ENCODE measurements around the gene PLSCR1. TPM values are rescaled to one million over a fixed set of nuclear protein-coding genes. Genes with fewer than 3 reads are reported as not detected.
A peak's percentile ranks its signal among the peaks of the same experiment; 100 is the strongest.
"Not testable (repeated sequence)": the region's sequence is repeated elsewhere in the genome, so short reads cannot be mapped to it uniquely, and the experiment has no call there.

Gene PLSCR1
- polyA plus RNA-seq, 1 donor from 2014 or later, result 31.1 TPM

- Mint-ChIP-seq H3K9me3 (peaks cover 3 to 21% (median 3%) of the 10 kb centered on the region in 3 donors), H3K36me3 (peaks cover 4% of the 10 kb centered on the region), H3K4me3 (no peak overlapping the region), H3K27me3 (peaks cover 7% of the 10 kb centered on the region), H3K27ac (no peak overlapping the region), H3K4me1 (peaks cover 0 to 2% (median 2%) of the 10 kb centered on the region in 3 donors)
Measured at GRCh38 chr3:146493221-146493620, 51.2 kb downstream of the PLSCR1 start.

GRCh38 chr3:146491303-146491702 is 53.1 kb downstream of the PLSCR1 start:
- Mint-ChIP-seq H3K36me3 (peaks cover 4% of the 10 kb centered on the region), H3K27ac (no peak overlapping the region), H3K9me3 (peaks cover 5 to 21% (median 11%) of the 10 kb centered on the region in 3 donors), H3K4me3 (no peak overlapping the region), H3K4me1 (peaks cover 0 to 2% (median 0%) of the 10 kb centered on the region in 3 donors), H3K27me3 (peaks cover 7% of the 10 kb centered on the region)

DNA sequence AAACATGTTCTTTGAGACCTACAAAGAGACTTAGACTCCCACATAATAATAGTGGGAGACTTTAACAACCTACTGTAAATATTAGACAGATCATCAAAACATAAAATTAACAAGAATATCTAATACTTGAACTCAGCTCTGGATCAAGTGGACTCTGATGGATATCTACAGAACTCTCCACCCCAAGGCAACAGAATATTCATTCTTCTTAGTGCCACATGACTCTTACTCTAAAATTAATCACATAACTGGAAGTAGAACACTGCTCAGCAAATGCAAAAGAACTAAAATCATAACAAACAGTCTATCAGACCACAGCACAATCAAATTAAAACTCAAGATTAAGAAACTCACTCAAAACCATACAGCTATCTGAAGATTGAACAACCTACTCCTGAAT is 59.1 kb downstream of the PLSCR1 start:
- no peaks in the 10 kb centered on the region for H3K4me1 Mint-ChIP-seq
- no peak overlapping the region for H3K4me3 Mint-ChIP-seq
- H3K36me3 Mint-ChIP-seq, result no peaks in the 10 kb centered on the region
- H3K27ac Mint-ChIP-seq, result no peak overlapping the region
- H3K9me3 Mint-ChIP-seq, result peaks cover 7 to 21% (median 9%) of the 10 kb centered on the region in 3 donors
- H3K27me3 Mint-ChIP-seq, result peaks cover 2% of the 10 kb centered on the region

DNA sequence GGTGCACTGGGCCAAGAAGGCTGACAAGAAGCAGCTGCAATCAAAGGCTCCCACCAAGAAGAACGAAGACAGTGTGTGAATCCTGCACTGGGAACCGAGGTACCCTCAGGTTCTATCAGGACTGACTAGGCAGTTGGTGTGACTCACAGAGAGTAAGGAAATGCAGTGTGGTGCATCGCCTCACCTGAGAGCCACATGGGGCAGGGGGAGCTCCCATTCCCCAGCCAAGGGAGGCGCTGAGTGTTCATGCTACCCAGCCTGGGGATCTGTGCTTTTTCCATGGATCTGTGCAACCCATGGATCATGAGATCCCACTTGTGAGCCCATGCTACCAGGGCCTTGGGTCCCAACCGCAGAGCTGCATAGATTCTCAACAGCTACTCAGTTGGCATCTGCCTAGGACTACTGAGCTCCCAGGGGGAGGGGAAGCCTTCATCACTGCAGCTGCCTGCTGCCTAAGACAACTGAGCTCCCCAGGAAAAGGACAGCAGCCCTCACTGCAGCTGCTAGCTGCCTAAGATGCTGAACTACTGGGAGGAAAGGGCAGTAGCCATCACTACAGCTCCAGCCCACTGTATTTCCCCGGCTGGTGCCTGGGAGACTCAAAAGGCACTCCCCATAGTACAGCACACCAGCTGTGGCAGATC is 68.2 kb downstream of the PLSCR1 start:
- Mint-ChIP-seq H3K4me1 (no peaks in the 10 kb centered on the region), H3K9me3 (peaks cover 0 to 1% (median 0%) of the 10 kb centered on the region in 3 donors), H3K4me3 (no peak overlapping the region), H3K27me3 (peaks cover 13% of the 10 kb centered on the region), H3K27ac (no peak overlapping the region), H3K36me3 (no peaks in the 10 kb centered on the region)

- not testable (repeated sequence) for H3K9me3 Mint-ChIP-seq, H3K27ac Mint-ChIP-seq, H3K36me3 Mint-ChIP-seq, H3K4me3 Mint-ChIP-seq, H3K27me3 Mint-ChIP-seq, H3K4me1 Mint-ChIP-seq
Measured at GRCh38 chr3:146474976-146475375, 69.4 kb downstream of the PLSCR1 start.

DNA sequence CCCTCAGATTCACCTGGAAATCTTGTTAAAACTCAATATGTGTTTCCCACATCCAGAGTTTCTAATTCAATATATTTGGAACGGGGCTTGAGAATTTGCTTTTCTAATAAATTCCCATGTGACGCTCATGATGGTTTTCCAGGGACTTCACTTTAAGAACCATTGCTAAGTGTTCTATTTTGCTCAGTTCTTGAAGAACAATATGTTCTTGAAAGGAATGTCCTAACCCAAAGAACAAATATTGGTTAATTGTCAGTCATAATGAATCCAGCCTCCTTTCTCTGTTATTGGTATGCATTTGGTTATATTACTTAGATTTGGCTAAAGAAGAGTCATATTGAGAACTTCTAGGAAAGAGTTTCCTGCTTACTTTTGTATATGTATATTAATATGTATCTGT is 70.7 kb downstream of the PLSCR1 start:
- peak overlapping the region in 1 of 4 donors; percentile 41 for H3K4me3 Mint-ChIP-seq
- H3K36me3 Mint-ChIP-seq, result no peaks in the 10 kb centered on the region
- H3K4me1 Mint-ChIP-seq, result peaks cover 0 to 8% (median 3%) of the 10 kb centered on the region in 3 donors
- H3K9me3 Mint-ChIP-seq, result no peaks in the 10 kb centered on the region
- H3K27ac Mint-ChIP-seq, result no peak overlapping the region
- peaks cover 5% of the 10 kb centered on the region for H3K27me3 Mint-ChIP-seq

DNA sequence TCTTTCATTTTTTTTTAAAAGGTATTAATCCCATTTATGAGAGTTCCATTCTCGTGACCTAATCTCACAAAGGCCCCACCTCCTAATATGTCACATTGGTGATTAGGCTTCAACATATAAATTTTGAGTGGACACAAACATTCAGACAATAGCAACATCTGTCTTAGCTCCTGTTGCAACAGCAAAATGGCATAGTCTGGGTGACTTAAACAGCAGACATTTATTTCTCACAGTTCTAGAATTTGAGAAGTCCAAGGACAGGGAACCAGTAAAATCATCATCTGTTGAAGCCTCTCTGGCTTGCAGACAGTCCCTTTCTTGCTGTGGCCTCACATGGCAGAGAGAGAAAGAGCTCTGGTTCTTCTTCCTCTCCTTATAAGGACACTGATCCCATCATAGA is 71.8 kb downstream of the PLSCR1 start:
- Mint-ChIP-seq H3K4me3 (peak overlapping the region in 1 of 4 donors; percentile 57), H3K9me3 (no peaks in the 10 kb centered on the region), H3K36me3 (no peaks in the 10 kb centered on the region), H3K27me3 (peaks cover 5% of the 10 kb centered on the region), H3K4me1 (peaks cover 0 to 9% (median 7%) of the 10 kb centered on the region in 3 donors), H3K27ac (no peak overlapping the region)

DNA sequence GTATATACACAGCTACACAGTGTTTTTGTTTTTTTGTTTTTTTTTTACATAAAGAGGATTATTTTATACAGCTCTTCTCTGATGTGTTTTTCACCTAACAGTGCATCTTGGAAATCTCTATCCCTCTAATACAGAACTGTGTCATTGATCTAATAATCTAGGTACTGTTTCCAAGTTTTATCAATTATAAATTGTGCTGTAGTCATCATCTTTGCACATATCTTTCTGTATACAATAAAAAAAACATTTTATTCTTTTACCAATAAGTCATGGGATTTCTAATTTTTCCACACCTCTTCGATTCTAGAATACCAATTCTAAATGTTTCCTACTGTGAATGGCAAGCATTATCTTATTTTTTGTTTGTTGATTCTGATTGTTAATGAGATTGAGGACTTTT is 73.4 kb downstream of the PLSCR1 start:
- H3K9me3 Mint-ChIP-seq, result no peaks in the 10 kb centered on the region
- peak overlapping the region in 2 of 4 donors; percentile 64 to 93 for H3K4me3 Mint-ChIP-seq
- no peak overlapping the region for H3K27ac Mint-ChIP-seq
- H3K4me1 Mint-ChIP-seq, result peaks cover 0 to 9% (median 7%) of the 10 kb centered on the region in 3 donors
- peaks cover 5% of the 10 kb centered on the region for H3K27me3 Mint-ChIP-seq
- no peaks in the 10 kb centered on the region for H3K36me3 Mint-ChIP-seq

GRCh38 chr3:146470425-146470990 is 73.9 kb downstream of the PLSCR1 start:
- Mint-ChIP-seq H3K9me3 (no peaks in the 10 kb centered on the region), H3K36me3 (no peaks in the 10 kb centered on the region), H3K27me3 (peaks cover 5% of the 10 kb centered on the region), H3K27ac (peak overlapping the region in 1 of 3 donors; percentile 91), H3K4me3 (peak overlapping the region; percentile 30 to 93 (median 74)), H3K4me1 (peaks cover 0 to 9% (median 9%) of the 10 kb centered on the region in 3 donors)

DNA sequence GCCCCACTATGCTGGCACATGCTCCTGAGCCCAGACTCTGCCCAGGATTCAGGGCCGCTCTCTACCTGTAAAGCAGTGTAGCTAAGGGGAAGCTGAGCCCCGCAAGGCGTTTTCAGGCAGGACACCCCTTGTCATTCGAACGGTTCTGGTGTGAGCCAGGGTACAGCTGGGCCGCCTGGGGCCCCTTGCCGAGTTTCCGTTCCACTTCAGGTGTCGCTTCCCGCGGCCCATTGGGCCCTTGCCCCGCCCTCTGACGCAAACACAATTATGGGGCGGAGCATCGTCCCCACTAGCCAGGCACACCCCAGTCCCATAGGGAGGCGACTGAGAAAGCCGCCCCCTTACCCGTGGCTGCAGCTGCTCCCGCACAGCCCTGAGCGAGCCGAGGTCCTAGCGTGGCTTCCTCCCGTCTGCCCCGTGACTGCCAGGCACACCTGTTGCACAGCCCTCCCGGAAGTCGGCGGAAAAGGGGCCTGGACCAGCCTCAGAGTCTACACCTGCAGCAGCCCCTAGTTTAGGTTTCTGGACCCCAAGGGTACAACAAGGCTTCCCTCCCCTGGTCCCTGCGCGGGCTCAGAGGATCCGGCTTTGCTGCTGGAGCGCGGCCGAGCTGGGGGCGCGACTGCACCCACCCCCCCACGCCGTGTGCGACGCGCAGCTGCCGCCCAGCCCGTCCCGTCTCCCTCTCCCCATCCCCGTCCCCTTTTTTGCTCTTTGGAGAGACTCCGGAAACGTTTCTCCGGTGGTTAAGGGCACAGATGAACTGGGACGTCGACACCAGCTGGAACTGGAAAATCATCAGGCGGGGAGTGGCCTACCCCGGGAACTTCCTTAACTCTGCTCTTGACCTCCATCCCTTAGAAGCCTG is 75.0 kb downstream of the PLSCR1 start, which contains the start of gene PLSCR2:
Gene PLSCR2, minus strand, starts transcription at position 412 of the 868 bp plus-strand sequence. CDS start 9,657 bp downstream, outside the sequence.
- H3K27ac Mint-ChIP-seq, result peak within 1 kb of the TSS; percentile 83 to 91 (median 91)
- no peaks in the 10 kb centered on the region for H3K27me3 Mint-ChIP-seq
- H3K36me3 Mint-ChIP-seq, result no peaks in the 10 kb centered on the region
- no peaks in the 10 kb centered on the region for H3K9me3 Mint-ChIP-seq
- peak within 1 kb of the TSS; percentile 86 to 93 (median 92) for H3K4me3 Mint-ChIP-seq
- peaks cover 0 to 9% (median 9%) of the 10 kb centered on the region in 3 donors for H3K4me1 Mint-ChIP-seq

DNA sequence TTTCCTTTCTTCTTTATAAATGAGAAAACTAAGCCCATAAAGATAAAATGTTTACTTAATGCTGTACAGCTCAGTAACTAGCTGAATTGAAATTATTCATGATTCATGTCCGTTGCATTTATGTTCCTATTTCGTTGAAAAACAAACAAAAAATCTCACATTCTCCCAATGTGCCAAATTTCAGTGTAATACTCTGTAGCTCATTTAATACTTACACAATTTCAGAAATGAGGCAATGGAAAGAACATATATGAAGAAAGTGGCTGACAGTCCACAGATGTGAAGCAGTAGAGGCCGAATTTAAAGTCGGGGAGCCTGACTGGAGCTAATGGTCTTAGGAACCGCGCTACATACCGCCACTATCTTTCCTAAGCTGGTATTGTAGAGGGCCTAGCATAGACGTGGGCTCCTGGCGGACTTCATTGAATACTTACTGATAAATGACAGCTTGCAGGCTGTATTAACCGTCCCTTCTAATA is 75.7 kb downstream of the PLSCR1 start:
- H3K36me3 Mint-ChIP-seq, result no peaks in the 10 kb centered on the region
- peak overlapping the region; percentile 83 to 91 (median 91) for H3K27ac Mint-ChIP-seq
- no peaks in the 10 kb centered on the region for H3K27me3 Mint-ChIP-seq
- H3K9me3 Mint-ChIP-seq, result no peaks in the 10 kb centered on the region
- peak overlapping the region; percentile 86 to 93 (median 92) for H3K4me3 Mint-ChIP-seq
- H3K4me1 Mint-ChIP-seq, result peaks cover 0 to 11% (median 9%) of the 10 kb centered on the region in 3 donors

GRCh38 chr3:146468234-146468633 is 76.2 kb downstream of the PLSCR1 start:
- H3K9me3 Mint-ChIP-seq, result no peaks in the 10 kb centered on the region
- H3K27ac Mint-ChIP-seq, result peak overlapping the region; percentile 31 to 91 (median 91)
- peak overlapping the region in 2 of 4 donors; percentile 39 to 93 for H3K4me3 Mint-ChIP-seq
- H3K27me3 Mint-ChIP-seq, result no peaks in the 10 kb centered on the region
- H3K4me1 Mint-ChIP-seq, result peaks cover 0 to 13% (median 9%) of the 10 kb centered on the region in 3 donors
- no peaks in the 10 kb centered on the region for H3K36me3 Mint-ChIP-seq

- Mint-ChIP-seq H3K4me3 (no peak overlapping the region), H3K36me3 (no peaks in the 10 kb centered on the region), H3K27me3 (no peaks in the 10 kb centered on the region), H3K27ac (no peak overlapping the region), H3K9me3 (no peaks in the 10 kb centered on the region), H3K4me1 (peaks cover 0 to 13% (median 9%) of the 10 kb centered on the region in 3 donors)
Measured at GRCh38 chr3:146466604-146467003, 77.8 kb downstream of the PLSCR1 start.

DNA sequence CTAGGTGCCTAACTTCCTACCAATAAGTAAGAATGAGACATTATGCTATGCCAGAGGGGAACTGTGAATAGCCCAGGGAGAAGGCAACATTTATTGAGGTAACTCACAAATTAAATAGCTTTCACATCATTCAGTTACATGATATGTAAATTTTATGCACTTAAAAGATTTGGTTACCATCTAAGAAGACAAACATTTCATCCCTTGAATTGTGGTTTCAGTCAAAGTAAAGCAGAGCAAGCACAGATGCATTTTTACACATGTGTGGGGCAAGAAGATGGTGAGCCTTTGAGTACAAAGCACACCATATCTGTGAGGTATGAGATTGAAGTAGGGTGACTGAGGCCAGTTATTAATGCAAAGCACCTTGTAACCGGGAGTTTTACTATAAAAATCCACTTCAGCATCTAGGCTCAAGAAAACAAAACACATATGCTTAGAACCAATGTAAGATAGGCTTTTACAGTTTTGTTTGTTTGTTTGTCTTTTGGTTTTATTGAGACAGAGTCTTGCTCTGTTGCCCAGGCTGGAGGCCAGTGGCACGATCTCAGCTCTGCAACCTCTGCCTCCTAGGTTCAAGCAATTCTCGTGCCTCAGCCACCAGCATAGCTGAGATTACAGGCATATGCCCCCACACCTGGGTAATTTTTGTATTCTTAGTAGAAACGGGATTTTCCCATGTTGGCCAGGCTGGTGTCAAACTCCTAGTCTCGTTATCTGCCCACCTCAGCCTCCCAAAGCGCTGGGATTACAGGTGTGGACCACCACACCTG is 78.5 kb downstream of the PLSCR1 start:
- peaks cover 0 to 13% (median 9%) of the 10 kb centered on the region in 3 donors for H3K4me1 Mint-ChIP-seq
- no peak overlapping the region for H3K27ac Mint-ChIP-seq
- H3K9me3 Mint-ChIP-seq, result no peaks in the 10 kb centered on the region
- no peaks in the 10 kb centered on the region for H3K27me3 Mint-ChIP-seq
- no peak overlapping the region for H3K4me3 Mint-ChIP-seq
- H3K36me3 Mint-ChIP-seq, result no peaks in the 10 kb centered on the region
